PC-3 (cell line): Measurements from ENCODE around the gene RAB17. TPM values are rescaled to one million over a fixed set of nuclear protein-coding genes. Genes with fewer than 3 reads are reported as not detected.

Experiments
- ATAC-seq: fragments of 200-7000 bp; cut with Tn5 transposase; 2 replicates; pipeline ENCODE4 v1.9.1; 2020; ENCODE audit warnings: mild to moderate bottlenecking, moderate library complexity
- BruUV-seq: library from RNA; stranded (reverse); fragments of 400-500 nt; replicated peaks from 2 replicates; lab custom pipeline; 2021; lab: Mats Ljungman, UMichigan
- CTCF ChIA-PET: fragments of 300-600 bp; sonication (Branson Sonifier 250); formaldehyde crosslinking; loops from one replicate; lab custom pipeline; 2022; ENCODE audit warnings: antibody characterized with exemption; lab: Charles Lee
- POLR2A ChIA-PET: fragments of 300-600 bp; sonication (Branson Sonifier 250); formaldehyde crosslinking; loops from one replicate; lab custom pipeline; 2022; ENCODE audit warnings: antibody characterized with exemption; ENCODE audit not compliant: unreplicated experiment; lab: Charles Lee
- DNase-seq: peaks from one replicate; pipeline ENCODE4 v3.0.0-alpha.2; 2015
- H2AFZ ChIP-seq: fragments of 300-600 bp; sonication (generic); 2 replicates; pipeline ENCODE4 v1.6.0; 2016; ENCODE audit warnings: antibody characterized with exemption, low read length
- H3F3A ChIP-seq: fragments of 300-600 bp; sonication (generic); one replicate; pipeline ENCODE4 v1.6.0; 2017; ENCODE audit warnings: antibody characterized with exemption, low read length, control low read depth, mild to moderate bottlenecking; ENCODE audit not compliant: unreplicated experiment
- H3K27ac ChIP-seq: fragments of 300-600 bp; sonication (generic); 2 replicates; pipeline ENCODE4 v1.5.1; 2016; ENCODE audit warnings: mild to moderate bottlenecking, low read length
- H3K27me3 ChIP-seq: fragments of 300-600 bp; sonication (generic); 2 replicates; pipeline ENCODE4 v1.6.1; 2016; ENCODE audit warnings: low read length, mixed read lengths
- H3K36me3 ChIP-seq: fragments of 300-600 bp; sonication (generic); 2 replicates; pipeline ENCODE4 v1.6.1; 2016; ENCODE audit warnings: low read depth, mixed run types, low read length, mixed read lengths
- H3K4me1 ChIP-seq: fragments of 300-600 bp; sonication (generic); 2 replicates; pipeline ENCODE4 v1.5.1; 2016; ENCODE audit warnings: low read length; ENCODE audit not compliant: insufficient read depth
- H3K4me2 ChIP-seq: fragments of 300-600 bp; sonication (generic); 2 replicates; pipeline ENCODE4 v1.6.0; 2016; ENCODE audit warnings: low read length
- H3K4me3 ChIP-seq: fragments of 300-600 bp; sonication (generic); 2 replicates; pipeline ENCODE4 v1.5.1; 2016; ENCODE audit warnings: mild to moderate bottlenecking, low read length, mixed read lengths
- H3K79me2 ChIP-seq: fragments of 300-600 bp; sonication (generic); 2 replicates; pipeline ENCODE4 v1.6.1; 2017; ENCODE audit warnings: low read length, mixed read lengths
- H3K9ac ChIP-seq: fragments of 300-600 bp; sonication (generic); 2 replicates; pipeline ENCODE4 v1.6.0; 2016; ENCODE audit warnings: mild to moderate bottlenecking, low read length
- H3K9me2 ChIP-seq: fragments of 300-600 bp; sonication (generic); replicated peaks from 2 replicates; pipeline ENCODE4 v1.6.1; 2016; ENCODE audit warnings: mixed run types, low read length, mixed read lengths
- H3K9me3 ChIP-seq: fragments of 300-600 bp; sonication (generic); 2 replicates; pipeline ENCODE4 v1.6.1; 2016; ENCODE audit warnings: low read length, mixed read lengths
- H4K20me1 ChIP-seq: fragments of 300-600 bp; sonication (generic); 2 replicates; pipeline ENCODE4 v1.6.1; 2016; ENCODE audit warnings: low read length, mixed read lengths
- CTCF ChIP-seq: fragments of 300-600 bp; sonication (generic); conservative IDR thresholded peaks from 2 replicates; pipeline ENCODE4 v1.5.1; 2017; ENCODE audit warnings: antibody characterized with exemption, low read depth, mild to moderate bottlenecking, low read length
- EZH2 ChIP-seq: fragments of 300-600 bp; sonication (generic); IDR thresholded peaks from one replicate; pipeline ENCODE4 v1.6.1; 2017; ENCODE audit warnings: antibody characterized with exemption, mild to moderate bottlenecking, low read length; ENCODE audit not compliant: unreplicated experiment
- EZH2phosphoT487 ChIP-seq: fragments of 300-600 bp; sonication (generic); IDR thresholded peaks from 2 replicates; pipeline ENCODE4 v1.6.1; 2018; ENCODE audit warnings: mild to moderate bottlenecking, antibody characterized with exemption, low read length, borderline replicate concordance
- intact Hi-C: fragments of 100-400 bp; cut with micrococcal nuclease; formaldehyde crosslinking; loops from 2 replicates; pipeline ENCODE4 v1.9.0; 2023
- total RNA-seq: library from RNA; depleted of rRNA; stranded (reverse); fragments of >200 nt; gene quantifications from 2 replicates; pipeline ENCODE4 v1.2.3, GENCODE V29; 2014

The RAB17 gene
- total RNA-seq, 1 experiment from 2014 or later, result 28.9 TPM

DNA sequence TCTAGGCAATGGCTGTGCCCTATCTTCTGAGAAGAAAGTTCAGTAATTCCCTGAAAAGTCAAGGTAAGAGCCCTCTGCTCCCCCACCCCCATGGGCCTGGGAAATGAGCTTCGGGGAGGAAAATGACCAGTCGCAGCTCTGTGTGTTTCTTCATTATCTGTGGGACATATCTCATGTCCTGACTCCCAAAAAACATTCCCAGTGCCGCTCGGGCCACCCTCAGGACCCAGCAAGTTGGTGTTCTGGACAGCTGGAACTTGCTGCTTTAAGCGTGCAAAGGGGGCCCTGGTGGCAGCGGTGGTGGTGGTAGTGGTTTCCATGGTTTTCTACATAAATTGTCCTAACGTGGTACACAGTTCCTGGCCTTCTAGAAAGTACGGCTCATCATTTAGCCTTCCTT is 41.3 kb downstream of the RAB17 start:
- CTCF ChIA-PET, result no interaction called here
- Histone ChIP-seq H3K9ac (no peak overlapping the region), H3K27me3 (no peaks in the 10 kb centered on the region), H3K4me2 (no peak overlapping the region), H3K36me3 (peaks cover 78% of the 10 kb centered on the region), H3K4me3 (no peak overlapping the region), H3K4me1 (no peaks in the 10 kb centered on the region), H2AFZ (no peak overlapping the region), H3K9me3 (no peaks in the 10 kb centered on the region), H4K20me1 (no peaks in the 10 kb centered on the region), H3K27ac (no peak overlapping the region), H3K79me2 (no peaks in the 10 kb centered on the region), H3K9me2 (no peaks in the 10 kb centered on the region), H3F3A (no peaks in the 10 kb centered on the region)
- ATAC-seq (no peak), DNase-seq (no peak)
- BruUV-seq, result no TSS peak
- POLR2A ChIA-PET, result no interaction called here
- intact Hi-C loops, result no loop called here
- TF ChIP-seq EZH2phosphoT487 (no peak), EZH2 (no peak), CTCF (no peak)

DNA sequence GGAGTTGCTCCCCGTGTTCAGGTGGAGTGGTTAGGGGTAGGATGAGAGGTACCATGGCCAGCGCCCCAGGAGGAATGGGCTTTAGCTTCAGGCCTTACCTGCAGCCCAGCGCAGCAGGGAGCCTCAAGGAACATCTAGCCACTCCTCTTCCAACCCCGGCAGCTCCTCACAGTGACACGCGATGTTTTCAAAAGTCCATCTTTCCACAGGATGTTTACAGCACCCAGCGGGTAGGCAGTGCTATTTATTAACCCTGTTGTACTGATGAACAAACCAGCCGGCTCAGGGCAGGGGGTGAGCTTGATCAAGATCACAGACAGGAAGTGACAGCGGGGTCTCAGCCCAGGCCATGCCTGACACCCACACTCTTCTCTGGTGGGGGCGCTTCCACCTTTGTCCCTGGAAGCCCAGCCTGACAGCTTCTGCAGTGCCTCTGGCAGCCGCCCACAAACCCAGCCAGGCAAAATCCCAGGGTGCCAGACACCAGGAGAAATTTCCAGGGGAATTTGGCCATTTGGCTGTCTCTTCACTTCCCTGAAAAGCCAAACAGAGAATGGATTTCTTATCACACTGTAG is 42.6 kb downstream of the RAB17 start:
- no peak for TF ChIP-seq CTCF
- no peak for TF ChIP-seq EZH2phosphoT487
- no peak for TF ChIP-seq EZH2
- no TSS peak for BruUV-seq
- Histone ChIP-seq H3K4me3 (no peak overlapping the region), H3K27ac (no peak overlapping the region), H3K36me3 (peaks cover 66% of the 10 kb centered on the region), H3K9me3 (no peaks in the 10 kb centered on the region), H3F3A (no peaks in the 10 kb centered on the region), H3K9ac (no peak overlapping the region), H3K27me3 (no peaks in the 10 kb centered on the region), H3K9me2 (no peaks in the 10 kb centered on the region), H4K20me1 (no peaks in the 10 kb centered on the region), H2AFZ (no peak overlapping the region), H3K4me1 (no peaks in the 10 kb centered on the region), H3K79me2 (no peaks in the 10 kb centered on the region), H3K4me2 (no peak overlapping the region)
- intact Hi-C loops, result no loop called here
- no peak for DNase-seq
- ChIA-PET POLR2A (no interaction called here), CTCF (no interaction called here)
- no peak for ATAC-seq

- Histone ChIP-seq H3K4me3 (no peak overlapping the region), H3K27ac (no peak overlapping the region), H2AFZ (no peak overlapping the region), H4K20me1 (no peaks in the 10 kb centered on the region), H3K36me3 (peaks cover 56% of the 10 kb centered on the region), H3K79me2 (no peaks in the 10 kb centered on the region), H3K27me3 (no peaks in the 10 kb centered on the region), H3F3A (no peaks in the 10 kb centered on the region), H3K9me3 (no peaks in the 10 kb centered on the region), H3K9me2 (no peaks in the 10 kb centered on the region), H3K9ac (no peak overlapping the region), H3K4me2 (no peak overlapping the region), H3K4me1 (no peaks in the 10 kb centered on the region)
- DNase-seq (no peak), ATAC-seq (no peak)
- CTCF ChIA-PET, result interaction anchor here (0.6 kb wide), 1 partner anchor 30 kb away, joined by 3 read pairs; no protein-coding TSS in a partner anchor
- TF ChIP-seq EZH2phosphoT487 (no peak), CTCF (no peak), EZH2 (no peak)
- BruUV-seq, result no TSS peak
- intact Hi-C loops, result no loop called here
- POLR2A ChIA-PET, result no interaction called here
These were observed 43.6 kb downstream of the RAB17 start for GRCh38 chr2:237546876-237547395.
